Dendritic cell treated with granulocyte-macrophage colony-stimulating factor and Interleukin-4, amounts not matched to agents 40 ng/mL and 50 ng/mL, for 4 days (primary cell): ENCODE measurements around the gene N4BP3.
"Not testable (repeated sequence)": the region's sequence is repeated elsewhere in the genome, so short reads cannot be mapped to it uniquely, and the experiment has no call there.

ENCODE experiments used
- H3K27ac Mint-ChIP-seq: one replicate; pipeline ENCODE4 v1.8.0; 2022; ENCODE audit warnings: mild to moderate bottlenecking, mixed read lengths
- H3K27me3 Mint-ChIP-seq: one replicate; pipeline ENCODE4 v1.8.0; 2022; ENCODE audit warnings: mild to moderate bottlenecking, mixed read lengths
- H3K36me3 Mint-ChIP-seq: one replicate; pipeline ENCODE4 v1.8.0; 2022; ENCODE audit warnings: low read depth, mixed read lengths
- H3K4me1 Mint-ChIP-seq: one replicate; pipeline ENCODE4 v1.8.0; 2022; ENCODE audit warnings: low read depth, mixed read lengths
- H3K4me3 Mint-ChIP-seq: one replicate; pipeline ENCODE4 v1.8.0; 2022; ENCODE audit warnings: mild to moderate bottlenecking, moderate library complexity, mixed read lengths
- H3K9me3 Mint-ChIP-seq: one replicate; pipeline ENCODE4 v1.8.0; 2022; ENCODE audit warnings: mixed read lengths
- intact Hi-C: fragments of 100-400 bp; cut with micrococcal nuclease; formaldehyde crosslinking; loops from one replicate; pipeline ENCODE4 v1.15.0; 2022

N4BP3 gene

DNA sequence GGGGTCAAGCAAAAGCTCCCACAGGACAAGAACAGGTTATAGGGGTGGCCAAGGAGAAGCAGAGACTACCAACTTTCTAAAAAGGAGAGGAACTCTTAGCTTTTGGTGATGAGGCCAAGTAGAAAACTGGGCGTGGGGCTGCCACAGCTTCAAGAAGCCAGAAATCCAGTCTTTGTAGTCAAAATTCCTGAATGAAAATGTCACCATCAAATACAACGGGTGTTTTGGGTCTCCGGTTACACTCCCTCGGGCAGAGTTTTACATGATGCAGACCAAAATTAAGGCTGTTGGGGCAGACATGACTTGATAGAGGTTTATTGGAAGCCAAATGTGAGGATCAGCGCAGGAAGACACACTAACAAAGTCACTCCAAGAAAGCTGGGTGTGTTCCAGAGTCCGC lies 29.4 kb upstream of the N4BP3 start:
- Mint-ChIP-seq H3K9me3 (no peaks in the 10 kb centered on the region), H3K36me3 (no peaks in the 10 kb centered on the region), H3K4me3 (no peak overlapping the region), H3K27me3 (peaks cover 24% of the 10 kb centered on the region), H3K27ac (no peak overlapping the region), H3K4me1 (no peaks in the 10 kb centered on the region)
- intact Hi-C loops = no loop called here

DNA sequence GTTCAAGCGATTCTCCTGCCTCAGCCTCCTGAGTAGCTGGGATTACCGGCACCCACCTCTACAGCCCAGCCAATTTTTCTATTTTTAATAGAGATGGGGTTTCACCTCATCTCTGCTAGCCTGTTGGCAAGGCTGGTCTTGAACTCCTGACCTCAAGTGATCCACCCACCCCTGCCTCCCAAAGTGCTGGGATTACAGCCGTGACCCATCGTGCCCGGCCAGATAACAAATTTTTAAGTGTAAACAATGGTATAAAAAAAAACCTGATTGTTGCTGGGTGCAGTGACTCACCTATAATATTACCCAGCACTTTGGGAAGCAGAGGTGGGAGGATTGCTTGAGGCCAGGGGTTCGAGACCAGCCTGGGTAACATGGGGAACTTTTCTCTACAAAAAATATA lies 28.0 kb upstream of the N4BP3 start:
- intact Hi-C loops = no loop called here
- Mint-ChIP-seq H3K27me3 (peaks cover 24% of the 10 kb centered on the region), H3K27ac (no peak overlapping the region), H3K4me3 (no peak overlapping the region), H3K36me3 (no peaks in the 10 kb centered on the region), H3K9me3 (no peaks in the 10 kb centered on the region), H3K4me1 (no peaks in the 10 kb centered on the region)

DNA sequence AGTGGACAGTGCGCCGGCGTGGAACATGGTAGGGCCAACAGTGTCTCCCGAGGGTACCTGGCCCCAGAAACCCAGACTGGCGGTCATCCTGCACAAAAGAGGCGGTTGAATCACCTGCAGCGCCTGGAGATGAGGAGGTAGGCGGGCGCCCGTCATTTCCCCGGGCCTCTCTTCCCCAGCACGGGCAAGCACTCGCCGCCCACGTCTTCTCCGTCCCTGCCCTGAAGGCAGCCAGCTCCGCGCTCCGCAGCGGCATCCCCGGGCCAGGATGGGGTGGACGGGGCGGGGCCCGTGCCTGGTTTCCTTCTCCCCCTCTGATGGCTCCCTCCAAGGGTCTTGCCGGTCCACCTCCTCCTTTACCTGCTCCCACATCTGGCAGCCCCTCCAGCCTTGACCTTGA lies 27.1 kb upstream of the N4BP3 start:
- intact Hi-C loops = no loop called here
- Mint-ChIP-seq H3K27me3 (peaks cover 23% of the 10 kb centered on the region), H3K4me1 (no peaks in the 10 kb centered on the region), H3K4me3 (no peak overlapping the region), H3K9me3 (peaks cover 4% of the 10 kb centered on the region), H3K27ac (no peak overlapping the region), H3K36me3 (no peaks in the 10 kb centered on the region)

DNA sequence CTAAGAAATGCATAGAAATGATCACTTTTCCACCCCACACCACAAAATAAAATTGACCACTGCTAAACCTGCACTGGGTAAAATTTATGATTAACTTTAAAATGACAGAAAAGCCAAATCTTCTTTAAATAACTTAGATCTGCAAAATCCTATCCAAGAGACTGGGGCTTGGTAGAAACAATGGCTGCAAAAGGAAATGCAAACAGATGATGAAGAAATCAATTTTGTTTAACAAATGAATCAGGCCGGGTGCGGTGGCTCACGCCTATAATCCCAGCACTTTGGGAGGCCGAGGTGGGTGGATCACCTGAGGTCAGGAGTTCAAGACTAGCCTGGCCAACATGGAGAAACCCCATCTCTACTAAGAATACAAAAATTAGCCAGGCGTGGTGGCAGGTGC lies 26.1 kb upstream of the N4BP3 start:
- H3K9me3 Mint-ChIP-seq, H3K4me3 Mint-ChIP-seq, H3K36me3 Mint-ChIP-seq, intact Hi-C loops, H3K4me1 Mint-ChIP-seq, H3K27ac Mint-ChIP-seq: not testable (repeated sequence)
- H3K27me3 Mint-ChIP-seq = peaks cover 25% of the 10 kb centered on the region

DNA sequence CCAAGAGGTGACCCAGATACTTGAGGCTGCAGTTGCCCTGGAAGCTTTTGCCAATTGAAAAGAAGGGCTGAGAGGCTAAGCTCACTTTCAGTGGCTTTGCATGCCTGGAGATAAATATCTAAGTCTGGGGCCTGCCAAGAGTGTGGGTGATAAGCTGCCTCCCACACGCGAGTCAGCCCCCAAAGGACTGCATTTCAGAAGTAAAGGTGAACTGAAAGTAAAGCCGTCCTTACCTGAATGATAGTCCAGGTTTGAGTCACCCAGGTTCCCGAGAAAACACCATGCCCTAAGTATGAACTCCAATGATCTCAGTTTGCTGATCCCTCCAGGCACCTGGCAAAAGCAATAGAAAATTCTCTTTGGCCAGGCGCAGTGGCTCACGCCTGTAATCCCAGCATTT lies 22.5 kb upstream of the N4BP3 start:
- peaks cover 20% of the 10 kb centered on the region for H3K27me3 Mint-ChIP-seq
- intact Hi-C loops = no loop called here

DNA sequence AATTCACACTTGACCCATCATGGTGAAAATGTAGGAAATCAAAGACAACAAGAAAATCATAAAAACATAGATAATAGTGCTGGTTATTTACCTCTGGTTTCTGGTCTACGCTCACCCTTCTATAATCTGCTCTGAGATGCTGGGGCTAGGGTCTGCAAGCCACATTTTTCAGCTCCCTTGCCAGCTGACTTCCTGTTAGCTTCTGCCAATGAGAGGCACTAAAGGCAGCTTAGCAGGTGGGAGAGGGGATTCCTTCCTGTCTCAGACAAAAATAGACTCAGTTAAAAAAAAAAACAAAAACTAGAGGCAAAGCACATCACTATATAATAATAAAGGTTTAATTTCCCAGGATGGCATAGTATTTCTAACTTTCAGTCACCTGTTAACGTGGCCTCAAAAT lies 20.2 kb upstream of the N4BP3 start:
- Mint-ChIP-seq H3K27me3 (peaks cover 15% of the 10 kb centered on the region), H3K36me3 (no peaks in the 10 kb centered on the region), H3K4me1 (no peaks in the 10 kb centered on the region), H3K9me3 (peaks cover 9% of the 10 kb centered on the region), H3K27ac (no peak overlapping the region), H3K4me3 (no peak overlapping the region)
- intact Hi-C loops = no loop called here

More for the DNA sequence above, 22.5 kb upstream of the N4BP3 start:
- Mint-ChIP-seq H3K9me3 (peaks cover 9% of the 10 kb centered on the region), H3K4me1 (no peaks in the 10 kb centered on the region), H3K36me3 (no peaks in the 10 kb centered on the region), H3K4me3 (no peak overlapping the region), H3K27ac (no peak overlapping the region)

DNA sequence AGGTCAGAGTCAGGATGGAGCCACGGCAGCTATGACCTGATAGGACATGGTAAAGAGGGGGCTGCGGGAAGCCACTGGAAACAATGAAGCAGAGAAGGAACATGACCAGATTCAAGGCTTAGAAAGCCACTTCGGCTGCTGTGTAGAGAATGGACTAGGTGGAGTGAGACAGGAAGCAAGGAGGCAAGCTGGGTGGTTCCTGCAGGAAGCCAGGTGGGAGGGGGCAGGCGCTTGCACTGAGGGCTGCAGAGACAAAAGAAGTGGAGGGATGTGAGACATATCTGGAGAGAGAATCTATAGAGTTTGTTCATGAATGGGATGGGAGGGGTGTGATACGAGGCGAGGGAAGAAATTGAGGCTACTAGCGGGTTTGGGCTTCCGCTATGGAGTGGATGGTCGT lies 19.0 kb upstream of the N4BP3 start:
- Mint-ChIP-seq H3K4me1 (no peaks in the 10 kb centered on the region), H3K27ac (no peak overlapping the region), H3K9me3 (peaks cover 9% of the 10 kb centered on the region), H3K27me3 (peaks cover 15% of the 10 kb centered on the region), H3K4me3 (no peak overlapping the region), H3K36me3 (no peaks in the 10 kb centered on the region)
- intact Hi-C loops = no loop called here

DNA sequence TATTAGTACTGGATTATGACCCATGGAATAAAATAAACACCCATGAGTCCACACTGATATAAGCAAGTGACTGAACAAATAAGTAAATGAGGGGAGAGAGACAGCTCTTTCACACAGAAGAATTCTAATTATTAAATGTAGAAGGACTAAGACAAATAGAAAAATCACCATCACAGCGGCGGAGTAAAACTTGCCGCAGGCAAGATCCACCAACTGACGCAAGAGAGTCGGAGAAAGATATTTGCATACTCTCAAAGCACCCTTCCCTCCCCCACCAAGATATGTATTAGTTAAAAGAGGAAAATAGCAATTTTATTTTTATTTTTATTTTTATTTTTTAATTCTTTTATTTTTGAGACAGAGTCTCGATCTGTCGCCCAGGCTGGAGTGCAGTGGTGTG lies 14.6 kb upstream of the N4BP3 start:
- intact Hi-C loops = no loop called here
- Mint-ChIP-seq H3K4me3 (no peak overlapping the region), H3K27me3 (peaks cover 12% of the 10 kb centered on the region), H3K9me3 (no peaks in the 10 kb centered on the region), H3K4me1 (no peaks in the 10 kb centered on the region), H3K27ac (no peak overlapping the region), H3K36me3 (no peaks in the 10 kb centered on the region)

DNA sequence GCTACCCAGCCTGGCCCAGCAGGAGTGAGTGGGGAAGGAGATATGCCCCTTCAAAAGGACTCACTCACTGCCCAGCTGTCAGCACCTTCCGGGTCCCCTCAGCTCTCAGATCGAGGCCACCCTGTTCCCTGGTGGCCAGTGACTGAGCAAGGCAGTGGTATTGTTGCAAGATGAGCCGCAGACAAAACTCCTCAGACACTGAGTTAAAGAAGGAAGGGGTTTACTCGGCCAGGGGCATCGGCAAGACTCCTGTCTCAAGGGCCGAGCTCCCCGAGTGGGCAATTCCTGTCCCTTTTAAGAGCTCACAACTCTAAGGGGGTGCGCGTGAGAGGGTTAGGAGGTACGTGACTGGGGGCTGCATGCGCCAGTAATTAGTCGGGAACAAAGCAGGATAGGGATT lies 9.7 kb upstream of the N4BP3 start:
- H3K4me1 Mint-ChIP-seq = peaks cover 16% of the 10 kb centered on the region
- no peaks in the 10 kb centered on the region for H3K36me3 Mint-ChIP-seq
- H3K9me3 Mint-ChIP-seq = no peaks in the 10 kb centered on the region
- no peak overlapping the region for H3K27ac Mint-ChIP-seq
- peaks cover 38% of the 10 kb centered on the region for H3K27me3 Mint-ChIP-seq
- intact Hi-C loops = no loop called here
- no peak overlapping the region for H3K4me3 Mint-ChIP-seq

DNA sequence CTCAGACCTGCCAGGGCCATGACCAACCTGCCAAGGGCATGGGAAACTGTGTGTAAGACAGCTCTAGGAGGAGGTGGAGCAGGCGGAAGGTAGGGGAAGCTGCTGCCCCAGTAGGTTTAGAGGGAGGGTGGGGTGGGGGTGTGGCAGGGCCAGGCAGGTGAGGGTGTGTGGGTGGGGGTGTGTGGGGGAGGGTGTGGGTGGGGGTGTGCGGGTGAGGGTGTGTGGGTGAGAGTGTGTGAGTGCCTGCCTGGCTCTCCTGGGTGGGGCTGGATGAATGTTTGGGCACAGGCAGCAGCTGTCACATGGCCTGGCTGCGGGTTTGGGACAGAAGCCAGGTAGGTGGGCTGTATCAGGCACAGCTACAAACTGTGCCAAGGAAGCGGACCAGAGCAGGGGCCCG lies 8.8 kb upstream of the N4BP3 start:
- H3K4me1 Mint-ChIP-seq = peaks cover 24% of the 10 kb centered on the region
- intact Hi-C loops = no loop called here
- H3K27ac Mint-ChIP-seq = no peak overlapping the region
- no peaks in the 10 kb centered on the region for H3K9me3 Mint-ChIP-seq
- no peaks in the 10 kb centered on the region for H3K36me3 Mint-ChIP-seq
- H3K4me3 Mint-ChIP-seq = no peak overlapping the region
- H3K27me3 Mint-ChIP-seq = peaks cover 39% of the 10 kb centered on the region

DNA sequence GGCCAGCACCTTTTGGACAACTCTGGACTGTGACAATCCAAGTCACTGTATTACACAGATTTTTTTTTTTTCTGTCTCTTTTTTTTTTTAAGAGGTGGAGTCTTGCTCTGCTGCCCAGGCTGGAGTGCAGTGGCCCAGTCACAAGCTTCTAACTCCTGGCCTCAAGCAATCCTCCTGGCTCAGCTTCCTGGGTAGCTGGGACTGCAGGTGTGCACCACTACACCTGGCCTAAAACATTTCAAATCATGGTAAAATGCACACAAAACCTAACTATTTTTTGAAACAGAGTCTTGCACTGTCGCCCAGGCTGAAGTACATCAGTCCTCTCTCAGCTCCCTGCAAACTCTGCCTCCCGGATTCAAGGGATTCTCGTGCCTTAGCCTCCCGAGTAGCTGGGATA lies 7.2 kb upstream of the N4BP3 start:
- H3K27me3 Mint-ChIP-seq = peaks cover 51% of the 10 kb centered on the region
- no peak overlapping the region for H3K4me3 Mint-ChIP-seq
- H3K9me3 Mint-ChIP-seq = no peaks in the 10 kb centered on the region
- no peaks in the 10 kb centered on the region for H3K36me3 Mint-ChIP-seq
- intact Hi-C loops = no loop called here
- no peak overlapping the region for H3K27ac Mint-ChIP-seq
- peaks cover 24% of the 10 kb centered on the region for H3K4me1 Mint-ChIP-seq

DNA sequence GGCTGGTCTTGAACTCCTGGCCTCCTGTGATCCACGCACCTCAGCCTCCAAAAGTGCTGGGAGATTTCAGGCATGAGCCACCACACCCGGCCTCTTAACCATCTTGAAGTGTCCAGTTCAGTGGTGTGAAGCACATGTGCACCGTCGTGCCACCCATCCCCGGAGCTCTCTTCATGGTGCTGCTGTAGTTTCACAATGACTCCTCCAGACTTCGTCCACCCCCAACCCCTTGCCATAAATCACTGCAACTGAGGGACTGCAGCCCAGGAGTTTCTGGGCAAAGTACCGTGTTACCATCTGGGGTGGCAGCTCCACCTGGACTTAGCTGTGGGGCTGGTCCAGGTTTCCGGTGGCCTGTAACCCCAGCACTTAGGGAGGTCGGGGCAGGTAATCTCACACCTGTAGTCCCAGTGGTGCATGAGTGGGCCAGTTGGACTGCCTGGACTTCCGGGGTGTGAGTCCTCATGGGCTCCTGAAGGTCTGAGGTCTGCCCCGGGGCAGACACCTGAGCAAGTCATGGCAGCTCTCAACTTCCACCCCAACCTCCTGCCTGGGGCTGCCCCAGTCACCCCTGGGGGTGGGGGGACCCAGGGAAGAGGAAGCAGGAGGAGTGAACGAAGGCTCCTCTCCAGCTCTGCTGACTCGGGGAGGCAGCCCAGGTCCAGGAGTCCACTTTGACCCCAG lies 6.6 kb upstream of the N4BP3 start:
- Mint-ChIP-seq H3K27me3 (peaks cover 55% of the 10 kb centered on the region), H3K4me1 (peaks cover 24% of the 10 kb centered on the region)

DNA sequence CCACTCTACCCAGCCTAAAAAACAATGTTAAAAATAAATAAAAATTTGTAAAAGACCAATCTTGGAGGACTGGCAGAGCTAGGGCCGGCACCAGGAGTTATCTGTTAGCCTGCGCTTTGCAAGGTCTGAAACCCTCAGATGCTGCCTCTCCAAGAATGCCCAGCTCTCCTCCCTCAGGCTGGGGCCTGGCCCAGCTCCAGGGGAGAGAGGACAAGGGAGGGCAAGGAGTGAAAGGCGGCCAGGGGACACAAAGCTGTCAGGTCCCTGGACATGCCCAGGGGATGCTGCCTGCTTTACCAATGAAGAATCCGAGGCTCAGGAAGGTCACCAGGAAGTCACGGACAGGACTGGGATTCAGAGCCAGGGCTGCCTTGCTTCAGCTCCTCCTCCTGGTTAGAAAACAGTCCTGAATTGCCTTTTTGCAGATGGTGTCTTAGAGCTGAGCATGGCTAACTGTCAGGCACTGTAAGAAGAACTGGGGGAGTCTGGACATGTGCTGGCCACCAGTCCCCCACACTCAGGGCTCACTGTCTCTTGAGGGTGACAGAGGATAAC lies 5.5 kb upstream of the N4BP3 start:
- no peaks in the 10 kb centered on the region for H3K9me3 Mint-ChIP-seq
- H3K4me1 Mint-ChIP-seq = peaks cover 25% of the 10 kb centered on the region
- H3K27ac Mint-ChIP-seq = no peak overlapping the region
- no peaks in the 10 kb centered on the region for H3K36me3 Mint-ChIP-seq
- intact Hi-C loops = no loop called here
- no peak overlapping the region for H3K4me3 Mint-ChIP-seq
- peaks cover 62% of the 10 kb centered on the region for H3K27me3 Mint-ChIP-seq

More for the DNA sequence above, 6.6 kb upstream of the N4BP3 start:
- Mint-ChIP-seq H3K27ac (no peak overlapping the region), H3K9me3 (no peaks in the 10 kb centered on the region), H3K4me3 (no peak overlapping the region), H3K36me3 (no peaks in the 10 kb centered on the region)
- intact Hi-C loops = no loop called here

DNA sequence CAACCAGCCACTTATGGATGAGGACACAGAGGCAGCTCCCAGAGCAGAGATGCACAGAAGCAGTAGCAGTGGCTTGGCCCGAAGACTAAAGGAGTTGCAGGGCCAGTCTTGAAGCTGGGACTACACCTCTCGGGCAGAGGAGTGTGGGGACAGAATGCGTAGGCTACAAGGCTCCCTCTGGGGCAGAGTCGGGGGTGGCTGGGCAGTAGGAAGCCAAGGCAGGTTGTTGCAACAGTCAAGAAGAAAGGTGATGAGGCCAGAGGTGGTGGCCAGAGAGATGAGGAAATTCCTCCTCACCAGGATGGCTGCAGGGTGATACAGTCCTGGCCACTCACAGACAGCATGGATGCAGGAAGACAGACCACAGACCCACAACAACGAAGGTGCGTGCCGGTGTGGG lies 4.9 kb upstream of the N4BP3 start:
- Mint-ChIP-seq H3K27ac (no peak overlapping the region), H3K9me3 (no peaks in the 10 kb centered on the region), H3K36me3 (no peaks in the 10 kb centered on the region), H3K4me1 (peaks cover 28% of the 10 kb centered on the region), H3K27me3 (peaks cover 65% of the 10 kb centered on the region), H3K4me3 (no peak overlapping the region)
- intact Hi-C loops = no loop called here

DNA sequence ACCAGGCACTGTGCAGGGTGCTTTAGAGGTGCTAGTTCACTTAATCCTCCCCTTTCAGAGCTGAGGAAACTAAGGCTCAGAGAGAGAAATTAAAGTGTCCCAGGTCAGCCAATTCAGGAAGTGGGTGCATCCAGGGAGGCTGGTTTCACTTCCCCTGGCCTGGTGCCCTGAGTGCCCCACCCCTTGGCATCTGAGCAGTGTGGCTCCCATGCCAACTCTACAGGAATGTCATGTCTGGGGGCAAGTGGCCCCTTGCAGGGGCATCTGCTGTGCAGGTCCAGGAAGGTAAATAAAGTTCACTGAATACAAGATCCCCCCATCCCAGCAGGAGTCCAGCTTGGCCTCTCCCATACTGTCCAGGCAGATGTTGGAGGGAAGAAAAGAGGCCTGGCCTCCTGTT lies 4.4 kb upstream of the N4BP3 start:
- Mint-ChIP-seq H3K27ac (no peak overlapping the region), H3K9me3 (no peaks in the 10 kb centered on the region), H3K4me3 (no peak overlapping the region), H3K36me3 (no peaks in the 10 kb centered on the region), H3K27me3 (peaks cover 64% of the 10 kb centered on the region), H3K4me1 (peaks cover 30% of the 10 kb centered on the region)
- intact Hi-C loops = no loop called here
